ENCODE measurements around the gene JSRP1. TPM values are rescaled to one million over a fixed set of nuclear protein-coding genes. Genes with fewer than 3 reads are reported as not detected.

JSRP1 gene
- polyA plus RNA-seq, 3 donors = 0.35 to 0.47 (median 0.45) TPM

DNA sequence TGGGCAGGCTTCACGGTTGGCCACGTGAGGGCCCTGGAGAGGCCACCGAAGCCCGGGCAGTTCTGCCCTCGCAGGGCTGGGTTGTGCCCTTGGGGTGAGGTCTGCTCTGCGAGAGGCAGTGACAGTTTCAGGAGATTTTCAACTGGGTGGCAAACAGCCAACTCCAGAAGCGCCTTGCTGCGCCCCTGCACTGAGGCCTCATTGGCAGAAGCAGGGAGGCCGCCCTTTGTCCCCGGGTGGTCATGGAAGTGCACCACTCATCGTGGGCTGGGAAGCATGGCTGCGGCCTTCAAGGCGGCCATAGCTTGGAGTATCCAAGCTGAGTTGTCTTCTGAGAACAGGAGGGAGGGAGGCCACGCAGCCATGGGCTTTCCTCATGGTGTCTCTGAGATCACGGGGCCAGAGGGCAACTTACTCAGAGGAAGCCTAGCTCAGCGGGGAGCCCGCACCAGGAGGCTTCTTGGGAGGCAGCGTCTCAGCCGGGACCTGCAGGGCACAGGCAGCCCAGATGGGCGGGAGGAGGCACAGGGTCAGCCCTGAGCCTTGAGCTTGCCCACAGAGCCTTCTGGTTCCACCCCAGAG lies 34.9 kb downstream of the JSRP1 start:
- DNase-seq (ENCODE audit: low read depth in 3 of 3, low spot score in 2 of 3) = no peak

DNA sequence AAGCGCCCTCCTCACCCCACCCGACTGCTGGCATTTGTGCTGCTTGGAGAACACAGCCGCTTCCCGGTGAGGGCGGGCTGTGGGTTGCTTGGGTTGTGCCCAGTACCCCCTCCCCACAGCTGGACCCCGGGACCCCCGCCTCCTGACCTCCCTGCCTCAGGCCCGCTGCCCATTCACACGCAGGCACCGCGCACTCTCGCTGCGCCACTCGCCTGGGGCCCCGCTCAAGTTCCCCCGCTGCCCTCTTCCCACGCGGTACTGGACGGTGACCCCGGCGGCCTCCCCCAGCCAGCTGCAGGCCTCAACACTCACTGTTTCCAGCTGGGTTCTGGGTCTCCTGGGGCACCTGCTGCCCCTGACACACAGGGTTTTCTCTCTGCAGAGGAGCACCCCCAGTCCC lies 36.5 kb downstream of the JSRP1 start:
- DNase-seq (ENCODE audit: low read depth in 3 of 3, low spot score in 2 of 3) = no peak

DNA sequence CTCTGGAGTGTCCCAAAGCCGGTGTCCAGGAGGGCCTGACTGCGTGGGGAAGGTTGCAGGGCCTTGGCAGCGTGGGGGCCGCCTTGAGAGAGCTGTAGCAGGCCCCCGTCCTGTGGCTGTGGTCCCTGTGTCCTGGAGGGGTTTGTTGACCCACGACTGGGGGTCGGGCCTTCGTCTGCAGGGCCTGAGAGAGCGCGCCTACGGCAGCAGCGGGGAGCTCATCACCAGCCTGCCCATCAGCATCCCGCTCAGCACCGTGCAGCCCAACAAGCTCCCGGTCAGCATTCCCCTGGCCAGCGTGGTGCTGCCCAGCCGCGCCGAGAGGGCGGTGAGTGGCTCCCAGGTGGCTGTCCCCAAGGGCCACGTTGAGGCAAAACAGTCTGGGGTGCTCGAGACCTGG lies 38.6 kb downstream of the JSRP1 start:
- DNase-seq (ENCODE audit: low read depth in 3 of 3, low spot score in 2 of 3) = no peak

DNA sequence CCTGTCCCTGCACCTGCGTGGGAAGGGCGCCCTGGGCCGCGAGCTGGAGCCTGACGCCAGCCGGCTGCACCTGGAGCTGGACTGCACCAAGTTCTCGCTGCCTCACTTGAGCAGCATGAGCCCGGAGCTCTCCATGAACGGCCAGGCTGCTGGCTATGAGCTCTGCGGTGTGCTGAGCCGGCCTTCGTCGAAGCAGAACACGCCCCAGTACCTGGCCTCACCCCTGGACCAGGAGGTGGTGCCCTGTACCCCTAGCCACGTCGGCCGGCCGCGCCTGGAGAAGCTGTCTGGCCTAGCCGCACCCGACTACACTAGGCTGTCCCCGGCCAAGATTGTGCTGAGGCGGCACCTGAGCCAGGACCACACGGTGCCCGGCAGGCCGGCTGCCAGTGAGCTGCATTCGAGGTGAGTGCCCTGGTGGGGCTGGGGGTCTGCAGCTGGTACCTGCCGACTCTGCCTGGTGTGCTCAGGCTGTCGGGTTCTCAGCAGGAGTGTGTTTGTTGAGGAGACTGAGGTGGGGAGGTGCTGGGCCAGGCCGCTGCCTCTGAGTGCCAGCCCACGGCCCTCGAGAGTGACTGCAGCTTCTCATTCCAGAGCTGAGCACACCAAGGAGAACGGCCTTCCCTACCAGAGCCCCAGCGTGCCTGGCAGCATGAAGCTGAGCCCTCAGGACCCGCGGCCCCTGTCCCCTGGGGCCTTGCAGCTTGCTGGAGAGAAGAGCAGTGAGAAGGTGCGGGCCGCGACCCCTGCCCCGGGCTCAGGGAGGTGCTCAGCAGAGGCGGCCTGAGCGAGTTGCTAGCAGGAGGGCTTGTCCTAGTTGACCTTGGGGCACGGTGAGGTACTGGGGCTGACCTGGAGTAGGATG lies 39.6 kb downstream of the JSRP1 start:
- no peak for DNase-seq (ENCODE audit: low read depth in 3 of 3, low spot score in 2 of 3)

DNA sequence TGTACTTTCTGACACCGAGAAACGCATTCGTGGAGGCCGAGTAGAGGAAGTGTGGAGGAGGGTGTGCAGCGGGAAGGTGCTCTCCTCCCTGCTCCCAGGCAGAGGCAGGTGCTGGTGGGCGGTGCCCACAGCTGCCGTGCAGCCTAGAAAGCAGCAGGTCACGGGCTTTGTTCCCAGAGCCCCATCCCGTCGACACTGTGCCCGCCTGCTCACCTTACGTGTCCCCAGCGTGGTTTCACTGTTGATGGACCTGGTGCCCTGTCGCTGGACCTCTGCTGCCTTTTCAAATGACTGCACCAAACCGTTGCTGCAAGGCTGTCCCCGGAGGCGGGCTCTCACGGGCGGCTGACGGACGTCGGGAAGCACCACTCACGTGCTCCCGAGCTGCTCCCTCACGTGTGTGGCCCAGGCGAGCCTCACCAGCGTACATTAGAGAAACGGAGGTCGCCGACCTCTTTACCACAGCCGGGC lies 40.9 kb downstream of the JSRP1 start:
- no peak for DNase-seq (ENCODE audit: low read depth in 3 of 3, low spot score in 2 of 3)

DNA sequence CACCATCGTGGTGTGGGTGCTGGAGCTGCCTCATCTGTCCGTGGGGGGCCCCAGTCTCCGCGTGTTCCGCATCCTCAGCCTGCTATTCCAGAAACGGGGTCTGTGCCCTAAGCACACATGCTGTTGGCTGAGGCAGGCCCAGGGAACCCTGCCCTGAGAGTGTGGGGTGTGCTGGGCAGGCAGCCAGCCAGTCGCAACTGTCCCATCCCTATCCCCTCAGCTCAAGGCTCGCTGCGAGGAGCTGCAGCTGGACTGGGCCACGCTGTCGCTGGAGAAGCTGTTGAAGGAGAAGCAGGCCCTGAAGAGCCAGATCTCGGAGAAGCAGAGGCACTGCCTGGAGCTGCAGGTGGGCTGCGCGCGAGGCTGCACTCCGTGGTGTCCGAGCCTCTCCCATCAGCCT lies 42.0 kb downstream of the JSRP1 start:
- DNase-seq (ENCODE audit: low read depth in 3 of 3, low spot score in 2 of 3) = no peak

DNA sequence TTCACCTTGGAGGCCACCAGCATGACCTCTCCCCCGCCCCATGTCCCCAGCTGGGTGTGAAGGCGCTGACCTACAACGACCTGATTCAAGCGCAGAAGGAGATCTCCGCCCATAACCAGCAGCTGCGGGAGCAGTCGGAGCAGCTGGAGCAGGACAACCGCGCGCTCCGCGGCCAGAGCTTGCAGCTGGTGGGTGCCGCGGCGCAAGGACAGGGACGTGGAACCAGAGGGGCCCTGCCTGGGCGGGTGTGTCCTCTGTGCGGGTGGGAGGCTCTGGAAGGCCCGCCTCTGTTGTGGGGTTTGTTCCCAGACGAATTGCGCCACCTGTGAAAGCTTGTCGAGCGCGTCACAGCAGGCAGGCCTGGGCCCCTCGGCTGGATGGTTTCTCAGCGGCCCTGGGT lies 42.4 kb downstream of the JSRP1 start:
- DNase-seq (ENCODE audit: low read depth in 3 of 3, low spot score in 2 of 3) = no peak

DNA sequence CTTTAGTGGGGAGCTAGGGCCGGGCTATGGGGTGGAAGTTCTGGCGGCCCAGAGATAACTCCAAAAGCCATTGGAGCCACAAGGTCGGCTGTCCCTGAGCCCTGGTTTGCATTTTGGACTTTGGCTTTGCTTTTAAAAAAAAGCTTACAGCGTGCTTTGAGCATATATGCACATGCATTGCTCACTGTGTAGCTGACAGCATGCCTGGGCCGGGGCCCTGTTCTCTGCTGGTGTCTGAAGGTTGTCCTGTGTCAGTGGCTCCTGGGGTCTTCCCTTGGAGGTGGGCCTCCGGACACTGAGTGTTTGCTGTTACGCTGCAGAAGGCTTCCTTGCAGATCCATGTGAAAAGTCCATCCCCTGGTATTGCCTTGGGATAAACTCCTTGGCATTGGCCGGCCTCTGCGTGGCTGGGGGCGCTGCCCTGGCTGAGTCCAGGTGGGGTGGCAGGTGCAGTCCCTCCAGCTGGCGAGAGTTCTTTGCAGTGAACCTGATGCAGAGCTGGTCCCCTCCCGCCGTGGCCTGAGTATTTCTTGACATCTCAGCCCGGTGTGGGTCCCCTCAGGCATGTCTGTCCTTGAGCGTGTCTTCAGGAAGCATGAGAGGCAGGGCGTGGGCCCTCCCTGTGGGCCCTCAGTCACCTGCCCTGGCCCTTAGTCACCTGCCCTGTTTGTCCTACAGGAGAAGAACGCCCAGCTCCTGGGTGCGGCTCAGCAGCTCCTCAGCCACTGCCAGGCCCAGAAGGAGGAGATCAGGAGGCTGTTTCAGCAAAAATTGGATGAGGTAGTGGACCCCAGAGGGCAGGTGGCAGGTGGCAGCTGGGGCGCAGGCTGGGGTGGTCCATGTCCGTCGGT lies 43.1 kb downstream of the JSRP1 start:
- no peak for DNase-seq (ENCODE audit: low read depth in 3 of 3, low spot score in 2 of 3)

DNA sequence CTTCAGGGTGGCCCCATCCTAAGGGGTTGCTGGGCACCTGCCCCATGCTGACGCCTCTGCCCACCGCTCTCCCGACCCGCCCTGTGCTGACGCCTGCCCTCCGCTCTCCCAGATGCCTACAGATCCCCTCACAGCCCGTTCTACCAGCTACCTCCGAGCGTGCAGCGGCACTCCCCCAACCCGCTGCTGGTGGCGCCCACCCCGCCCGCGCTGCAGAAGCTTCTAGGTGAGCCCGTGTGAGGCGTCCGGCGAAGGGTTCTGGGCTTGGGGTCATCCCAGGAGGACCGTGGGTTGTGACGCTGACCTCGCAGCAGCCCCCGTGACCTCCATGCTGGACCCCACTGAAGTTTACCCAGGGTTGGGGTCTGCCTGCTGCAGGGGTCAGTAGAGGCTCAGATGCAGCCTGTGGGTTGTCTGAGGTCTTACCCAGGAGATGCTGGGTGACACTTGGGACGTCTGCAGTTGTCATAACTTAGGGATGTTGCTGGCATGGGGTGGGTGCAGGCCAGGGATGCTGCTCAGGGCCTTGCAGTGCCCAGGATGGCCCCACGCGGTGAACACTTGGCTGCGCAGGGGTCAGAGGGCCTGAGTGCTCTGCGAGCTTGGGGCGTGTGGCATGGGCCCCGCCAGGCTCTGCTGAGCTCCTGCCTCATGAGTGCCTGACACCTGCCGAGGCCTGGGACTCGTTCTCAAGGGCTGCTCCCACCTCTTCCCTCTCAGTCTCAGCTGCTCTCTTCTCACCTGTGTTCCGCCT lies 45.1 kb downstream of the JSRP1 start:
- DNase-seq (ENCODE audit: low read depth in 3 of 3, low spot score in 2 of 3) = no peak

DNA sequence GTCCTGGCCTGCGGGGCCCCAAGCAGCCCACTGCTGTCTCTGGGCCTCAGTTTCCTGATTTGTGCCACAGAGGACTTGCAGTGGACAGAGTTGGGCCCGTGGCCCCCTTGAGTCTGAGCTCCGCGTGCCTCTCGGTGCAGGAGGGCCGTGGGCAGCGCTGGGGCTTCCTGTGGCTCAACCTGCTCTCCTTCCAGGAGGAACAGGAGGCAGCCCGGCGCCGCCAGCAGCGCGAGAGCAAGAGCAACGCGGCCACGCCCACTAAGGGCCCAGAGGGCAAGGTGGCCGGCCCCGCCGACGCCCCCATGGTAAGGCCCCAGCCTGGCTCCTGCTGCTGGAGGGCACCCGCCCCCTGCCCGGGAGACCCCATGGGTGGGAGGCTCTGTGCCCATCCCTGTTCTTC lies 46.0 kb downstream of the JSRP1 start:
- no peak for DNase-seq (ENCODE audit: low read depth in 3 of 3, low spot score in 2 of 3)

DNA sequence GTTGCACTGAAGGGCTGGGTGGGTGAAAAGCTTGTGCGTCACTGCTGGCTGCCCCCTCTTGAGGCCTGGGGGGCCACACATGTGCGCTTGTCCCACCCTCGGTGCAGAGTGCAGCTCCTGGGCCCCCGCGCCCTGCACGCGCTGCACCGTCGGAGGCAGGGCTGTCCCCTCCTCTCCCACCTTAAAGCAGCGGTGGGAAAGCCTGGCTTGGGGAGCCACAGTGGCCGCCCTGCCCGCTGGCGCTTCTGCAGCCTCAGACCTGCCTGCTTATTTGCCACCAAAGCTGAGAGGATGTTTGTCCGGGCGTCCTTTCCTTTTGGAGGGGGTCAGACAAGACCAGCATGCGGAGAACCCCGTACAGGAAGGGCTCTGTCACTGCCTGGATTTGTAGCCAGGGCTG lies 46.8 kb downstream of the JSRP1 start:
- no peak for DNase-seq (ENCODE audit: low read depth in 3 of 3, low spot score in 2 of 3)

DNA sequence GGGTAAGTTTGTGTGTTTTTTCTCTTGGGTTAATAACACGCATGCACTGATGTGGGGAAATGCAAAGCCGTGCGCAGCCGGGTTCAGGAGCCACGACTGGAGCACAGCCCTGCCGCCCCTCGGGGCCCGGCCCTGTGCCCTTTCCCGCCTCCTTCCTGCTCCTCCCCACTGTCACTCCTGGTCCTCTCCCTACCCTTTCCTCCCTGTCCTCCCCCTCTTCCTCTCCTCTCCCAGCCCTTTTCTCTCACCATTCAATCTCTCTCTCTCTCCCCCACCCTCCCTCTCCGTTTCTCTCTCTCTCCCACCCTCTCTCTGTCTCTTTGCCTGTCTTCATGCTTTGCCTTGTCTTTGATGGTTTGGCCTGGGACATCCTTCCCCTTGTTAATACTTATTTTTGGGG lies 47.2 kb downstream of the JSRP1 start:
- no peak for DNase-seq (ENCODE audit: low read depth in 3 of 3, low spot score in 2 of 3)

DNA sequence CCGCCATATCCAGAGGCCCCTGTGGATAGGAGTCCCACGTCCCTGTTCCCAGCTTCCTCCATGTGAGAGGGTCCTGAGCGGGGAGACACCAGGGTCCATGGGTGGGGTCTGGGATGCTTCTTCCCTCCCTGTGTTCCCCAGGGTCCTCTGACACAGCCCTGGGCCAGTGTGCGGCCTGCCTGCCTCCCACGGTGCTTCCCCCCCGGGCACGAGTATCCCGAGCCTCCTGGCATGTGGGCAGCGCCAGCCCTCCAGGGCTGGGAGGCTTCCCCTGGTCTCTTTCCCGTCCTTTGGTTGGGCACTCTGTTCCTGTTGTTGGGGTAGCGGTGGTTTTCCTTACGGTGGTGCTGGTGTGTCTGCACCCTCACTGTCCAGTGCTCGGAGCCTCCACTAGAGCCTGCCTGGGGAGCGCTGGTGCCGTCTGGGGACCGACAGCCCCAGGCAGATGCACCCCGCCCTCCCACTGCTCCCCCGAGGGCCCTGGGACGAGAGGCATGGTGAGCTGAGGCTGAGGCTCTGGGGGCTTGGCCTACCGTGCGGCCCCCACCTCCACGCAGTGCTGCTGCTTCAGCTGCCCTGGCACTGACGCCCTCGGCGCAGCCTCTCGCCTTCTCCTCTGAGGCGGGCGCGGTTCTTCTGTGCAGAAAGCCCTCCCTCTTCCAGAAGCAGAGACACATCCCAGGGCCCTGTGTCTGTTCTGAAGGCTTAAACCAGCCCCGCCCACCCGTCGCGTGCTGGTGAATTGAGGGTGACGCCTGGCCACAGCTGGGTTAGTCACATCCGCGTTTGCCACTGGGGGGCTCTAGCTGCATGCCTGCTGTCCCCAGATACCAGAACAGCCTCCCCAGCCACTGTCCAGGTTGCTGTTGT lies 48.0 kb downstream of the JSRP1 start:
- DNase-seq (ENCODE audit: low read depth in 3 of 3, low spot score in 2 of 3) = no peak

DNA sequence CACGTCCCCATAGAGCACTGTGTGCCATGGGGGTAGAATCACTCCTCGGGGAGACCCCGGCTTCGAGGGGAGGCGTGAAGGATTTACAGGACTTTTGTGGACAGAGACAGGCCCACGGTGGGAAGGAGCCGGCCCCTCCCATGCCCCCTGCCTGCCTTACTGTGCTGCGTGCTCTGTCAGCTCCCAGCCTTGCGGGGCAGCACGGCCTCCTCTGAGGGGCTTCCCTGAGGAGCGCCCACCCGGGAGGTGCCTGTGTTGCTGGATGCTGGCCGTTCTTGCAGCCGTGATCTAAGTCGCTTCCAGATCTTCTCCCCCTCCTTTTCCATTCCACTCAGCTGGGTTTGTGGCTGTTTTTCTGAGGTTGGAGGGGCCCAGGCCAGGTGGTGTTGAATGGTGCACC lies 49.2 kb downstream of the JSRP1 start:
- no peak for DNase-seq (ENCODE audit: low read depth in 3 of 3, low spot score in 2 of 3)

DNA sequence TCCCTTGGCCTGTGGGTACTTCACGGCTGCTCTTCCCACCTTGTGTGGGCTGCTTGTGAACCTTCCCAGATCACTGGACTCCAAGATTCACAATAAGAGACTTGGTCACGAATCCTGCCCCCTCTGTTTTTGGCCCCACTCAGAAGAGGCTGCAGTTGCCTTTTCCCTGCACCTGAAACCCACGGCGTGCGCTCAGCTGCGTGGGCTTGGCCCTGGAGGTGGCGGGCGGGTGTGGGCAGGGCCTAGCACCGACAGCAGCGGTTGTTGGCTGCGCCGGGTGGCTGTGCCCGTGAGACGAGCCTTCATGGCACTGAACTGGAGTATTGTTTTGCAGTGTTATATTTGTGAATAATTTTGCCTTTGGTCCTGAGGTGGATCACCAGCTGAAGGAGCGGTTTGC lies 53.9 kb downstream of the JSRP1 start:
- no peak for DNase-seq (ENCODE audit: low read depth in 3 of 3, low spot score in 2 of 3)

Other genes with a start within 250 kb of the JSRP1 start
- 10 to 100 TPM; 74.2 to 95.2 (median 77.0) TPM for gene BTBD2, start 240.7 kb downstream of the JSRP1 start, polyA plus RNA-seq (ENCODE audit: insufficient read length in 3 of 3)
- 10 to 100 TPM; 48.3 to 59.6 (median 49.1) TPM for gene MKNK2, start 205.2 kb downstream of the JSRP1 start, polyA plus RNA-seq (ENCODE audit: insufficient read length in 3 of 3)
- 10 to 100 TPM; 19.5 to 21.8 (median 19.9) TPM for gene MOB3A, start 160.1 kb downstream of the JSRP1 start, polyA plus RNA-seq (ENCODE audit: insufficient read length in 3 of 3)
- 1 to 10 TPM; 3.6 to 6.1 (median 5.7) TPM for gene IZUMO4, start 159.5 kb downstream of the JSRP1 start, polyA plus RNA-seq (ENCODE audit: insufficient read length in 3 of 3)
- 100 to 1,000 TPM in 1 of 3 donors, 10 to 100 TPM in 2; 92.8 to 106 (median 98.8) TPM for gene AP3D1, start 104.9 kb downstream of the JSRP1 start, polyA plus RNA-seq (ENCODE audit: insufficient read length in 3 of 3)
- 10 to 100 TPM; 20.5 to 23.9 (median 20.9) TPM for gene DOT1L, start 92.5 kb downstream of the JSRP1 start, polyA plus RNA-seq (ENCODE audit: insufficient read length in 3 of 3)
- gene PLEKHJ1, start 20.1 kb downstream of the JSRP1 start, polyA plus RNA-seq (ENCODE audit: insufficient read length in 3 of 3) = 10 to 100 TPM; 54.3 to 65.0 (median 58.7) TPM
- gene SF3A2, start 19.6 kb downstream of the JSRP1 start, polyA plus RNA-seq (ENCODE audit: insufficient read length in 3 of 3) = 10 to 100 TPM; 48.8 to 58.2 (median 54.6) TPM
- 1 to 10 TPM; 1.1 to 1.2 (median 1.1) TPM for gene AMH, start 7.1 kb downstream of the JSRP1 start, polyA plus RNA-seq (ENCODE audit: insufficient read length in 3 of 3)
- gene PEAK3, start 25.8 kb upstream of the JSRP1 start, polyA plus RNA-seq (ENCODE audit: insufficient read length in 3 of 3) = under 1 TPM; 0.04 to 0.08 (median 0.04) TPM
- gene LINGO3, start 51.7 kb upstream of the JSRP1 start, polyA plus RNA-seq (ENCODE audit: insufficient read length in 3 of 3) = under 1 TPM in 1 of 3 donors, not detected in 2; 0.06 TPM
- 10 to 100 TPM; 74.8 to 92.3 (median 86.9) TPM for gene LSM7, start 72.2 kb upstream of the JSRP1 start, polyA plus RNA-seq (ENCODE audit: insufficient read length in 3 of 3)
- gene SPPL2B, start 72.3 kb upstream of the JSRP1 start, polyA plus RNA-seq (ENCODE audit: insufficient read length in 3 of 3) = 10 to 100 TPM; 44.3 to 52.4 (median 44.8) TPM
- gene TMPRSS9, start 103.8 kb upstream of the JSRP1 start, polyA plus RNA-seq (ENCODE audit: insufficient read length in 3 of 3) = under 1 TPM; 0.21 to 0.27 (median 0.25) TPM
- 10 to 100 TPM; 55.2 to 73.1 (median 56.7) TPM for gene TIMM13, start 171.2 kb upstream of the JSRP1 start, polyA plus RNA-seq (ENCODE audit: insufficient read length in 3 of 3)
- 10 to 100 TPM; 53.7 to 59.7 (median 58.7) TPM for gene LMNB2, start 200.5 kb upstream of the JSRP1 start, polyA plus RNA-seq (ENCODE audit: insufficient read length in 3 of 3)
- gene GADD45B, start 219.7 kb upstream of the JSRP1 start, polyA plus RNA-seq (ENCODE audit: insufficient read length in 3 of 3) = 10 to 100 TPM; 10.4 to 13.0 (median 12.2) TPM

All from right renal cortex interstitium (tissue), 3 donors.